Fibroblast of pulmonary artery (primary cell): Measurements from ENCODE around the gene ARHGEF6.

Experiments
- DNase-seq: peaks from one replicate; pipeline ENCODE4 v3.0.0-alpha.2; 2010; ENCODE audit warnings: low read depth
- H3K4me3 ChIP-seq: replicated peaks from 2 replicates; pipeline ENCODE4 v1.5.1; 2011; ENCODE audit warnings: low read depth, mild to moderate bottlenecking, control low read depth, low read length, moderate library complexity
- TF ChIP-seq, protein P1 (sequence below): IDR thresholded peaks from 2 replicates; pipeline ENCODE4 v1.5.1; 2011; ENCODE audit warnings: mild to moderate bottlenecking, control low read depth, low read length, inconsistent platforms; ENCODE audit errors: missing control alignments

Gene ARHGEF6

GRCh38 chrX:136674270-136674985 lies 106.3 kb downstream of the ARHGEF6 start:
- no peak overlapping the region for H3K4me3 ChIP-seq
- TF ChIP-seq, protein P1, sequence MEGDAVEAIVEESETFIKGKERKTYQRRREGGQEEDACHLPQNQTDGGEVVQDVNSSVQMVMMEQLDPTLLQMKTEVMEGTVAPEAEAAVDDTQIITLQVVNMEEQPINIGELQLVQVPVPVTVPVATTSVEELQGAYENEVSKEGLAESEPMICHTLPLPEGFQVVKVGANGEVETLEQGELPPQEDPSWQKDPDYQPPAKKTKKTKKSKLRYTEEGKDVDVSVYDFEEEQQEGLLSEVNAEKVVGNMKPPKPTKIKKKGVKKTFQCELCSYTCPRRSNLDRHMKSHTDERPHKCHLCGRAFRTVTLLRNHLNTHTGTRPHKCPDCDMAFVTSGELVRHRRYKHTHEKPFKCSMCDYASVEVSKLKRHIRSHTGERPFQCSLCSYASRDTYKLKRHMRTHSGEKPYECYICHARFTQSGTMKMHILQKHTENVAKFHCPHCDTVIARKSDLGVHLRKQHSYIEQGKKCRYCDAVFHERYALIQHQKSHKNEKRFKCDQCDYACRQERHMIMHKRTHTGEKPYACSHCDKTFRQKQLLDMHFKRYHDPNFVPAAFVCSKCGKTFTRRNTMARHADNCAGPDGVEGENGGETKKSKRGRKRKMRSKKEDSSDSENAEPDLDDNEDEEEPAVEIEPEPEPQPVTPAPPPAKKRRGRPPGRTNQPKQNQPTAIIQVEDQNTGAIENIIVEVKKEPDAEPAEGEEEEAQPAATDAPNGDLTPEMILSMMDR, result no peak
- no peak for DNase-seq

GRCh38 chrX:136671006-136671610 lies 109.6 kb downstream of the ARHGEF6 start:
- TF ChIP-seq, protein P1, result no peak
- no peak for DNase-seq
- H3K4me3 ChIP-seq, result no peak overlapping the region

DNA sequence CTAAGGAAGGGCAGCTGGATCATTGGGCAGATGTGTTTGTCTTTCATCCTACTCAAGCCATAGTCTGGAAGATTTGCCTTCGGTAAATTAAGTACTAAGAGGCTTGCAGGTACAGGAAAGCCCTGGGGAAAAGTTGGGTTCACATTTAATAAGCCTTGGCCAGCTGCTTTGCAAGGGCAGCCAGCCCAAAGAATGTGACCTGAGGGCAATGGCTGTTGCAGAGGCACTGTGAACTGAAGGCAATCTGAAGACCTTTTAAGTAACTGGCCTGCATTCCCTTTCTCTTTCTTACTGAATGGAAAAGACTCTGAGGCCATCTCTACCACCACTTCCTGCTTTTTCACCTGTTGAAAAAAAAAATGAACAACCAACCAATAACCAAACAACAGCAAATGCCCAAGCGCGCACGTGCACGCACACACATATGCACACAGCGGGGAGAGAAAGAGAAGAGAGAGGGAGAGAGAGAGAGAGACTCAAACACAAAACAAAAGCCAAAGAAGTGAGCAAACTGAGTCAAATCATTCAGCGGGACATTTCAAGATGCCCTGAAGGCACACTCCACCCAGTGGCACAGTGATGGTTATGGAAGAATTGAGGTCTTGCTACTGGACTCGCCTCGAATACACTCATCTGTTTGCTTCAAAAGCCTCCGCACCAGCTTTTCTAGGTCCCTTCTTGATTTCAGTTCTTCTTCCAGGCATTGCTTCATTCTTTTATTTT lies 113.1 kb downstream of the ARHGEF6 start:
- TF ChIP-seq, protein P1, result no peak
- no peak for DNase-seq
- H3K4me3 ChIP-seq, result no peak overlapping the region

DNA sequence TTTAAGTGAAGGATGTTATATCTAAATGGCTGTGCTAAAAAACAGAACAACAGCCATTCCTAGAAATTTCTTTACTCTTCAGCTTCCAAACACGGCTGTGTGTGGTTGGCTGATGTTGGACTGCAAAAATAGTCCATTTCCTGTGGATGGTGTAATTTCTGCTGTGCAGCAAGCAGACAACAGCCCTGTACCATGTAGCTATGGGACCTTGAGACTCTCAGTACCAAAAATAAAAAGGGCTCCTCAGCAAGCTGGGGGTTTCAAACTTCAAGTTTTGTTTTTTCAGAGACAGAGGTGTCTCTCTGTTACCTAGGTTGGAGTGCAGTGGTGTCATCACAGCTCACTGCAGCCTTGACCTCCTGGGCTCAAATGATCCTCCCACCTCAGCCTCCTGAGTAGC lies 114.6 kb downstream of the ARHGEF6 start:
- no peak overlapping the region for H3K4me3 ChIP-seq
- DNase-seq, result no peak
- TF ChIP-seq, protein P1, result no peak

- no peak overlapping the region for H3K4me3 ChIP-seq
- TF ChIP-seq, protein P1, result no peak
- DNase-seq, result no peak
Measured at GRCh38 chrX:136665258-136665900, 115.4 kb downstream of the ARHGEF6 start.

GRCh38 chrX:136662976-136663375 lies 117.8 kb downstream of the ARHGEF6 start:
- no peak for DNase-seq
- TF ChIP-seq, protein P1, result no peak
- H3K4me3 ChIP-seq, result no peak overlapping the region
